Right renal cortex interstitium (tissue), 3 donors: ENCODE results near the gene COPS9. TPM values are rescaled to one million over a fixed set of nuclear protein-coding genes. Genes with fewer than 3 reads are reported as not detected.

Experiments used
- DNase-seq, 3 donors: peaks; one replicate each; pipeline ENCODE4 v3.0.0-alpha.2; 2013; ENCODE audit warnings: low read depth in 3 of 3, low spot score in 2 of 3
- polyA plus RNA-seq, 3 donors: library from polyadenylated mRNA; unstranded; fragments of 120-200 nt; gene quantifications; one replicate each; pipeline ENCODE4 v1.2.1, GENCODE V29; 2013; ENCODE audit not compliant: insufficient read length in 3 of 3

Gene COPS9
- polyA plus RNA-seq, 3 donors: 62.4 to 79.2 (median 78.8) TPM

DNA sequence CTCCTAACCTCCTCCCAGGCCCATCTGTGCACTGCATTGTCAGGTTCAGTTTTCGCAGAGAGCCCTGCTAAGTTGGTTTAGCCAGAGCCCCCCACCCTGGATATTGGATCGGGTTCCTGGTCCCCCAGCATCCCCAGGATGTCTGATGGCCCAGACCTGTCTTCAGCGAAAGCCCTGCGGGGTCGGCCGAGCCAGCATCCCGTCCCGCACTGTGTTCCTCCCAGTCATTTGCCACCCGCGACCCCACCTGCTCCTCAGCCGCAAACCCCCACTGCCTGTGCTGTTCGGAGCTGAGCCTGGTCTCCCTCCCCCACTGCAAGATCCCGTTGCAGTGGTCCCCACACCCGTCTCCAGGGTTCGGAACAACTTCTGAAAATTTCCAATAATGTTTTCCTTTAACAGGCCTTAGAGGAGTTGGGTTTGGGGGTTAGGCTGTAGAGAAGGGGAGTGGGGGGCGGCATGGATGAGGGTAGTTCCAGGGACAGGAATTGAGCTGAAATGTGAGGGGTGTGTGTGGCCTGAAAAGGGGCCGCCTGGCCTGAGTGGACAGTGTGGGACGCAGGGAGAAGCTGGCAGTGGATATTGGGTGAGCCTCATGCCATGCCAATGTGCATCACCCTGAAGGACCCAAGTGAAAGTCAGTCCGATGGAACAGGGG, 1.6 kb upstream of the COPS9 start:
- DNase-seq: no peak

DNA sequence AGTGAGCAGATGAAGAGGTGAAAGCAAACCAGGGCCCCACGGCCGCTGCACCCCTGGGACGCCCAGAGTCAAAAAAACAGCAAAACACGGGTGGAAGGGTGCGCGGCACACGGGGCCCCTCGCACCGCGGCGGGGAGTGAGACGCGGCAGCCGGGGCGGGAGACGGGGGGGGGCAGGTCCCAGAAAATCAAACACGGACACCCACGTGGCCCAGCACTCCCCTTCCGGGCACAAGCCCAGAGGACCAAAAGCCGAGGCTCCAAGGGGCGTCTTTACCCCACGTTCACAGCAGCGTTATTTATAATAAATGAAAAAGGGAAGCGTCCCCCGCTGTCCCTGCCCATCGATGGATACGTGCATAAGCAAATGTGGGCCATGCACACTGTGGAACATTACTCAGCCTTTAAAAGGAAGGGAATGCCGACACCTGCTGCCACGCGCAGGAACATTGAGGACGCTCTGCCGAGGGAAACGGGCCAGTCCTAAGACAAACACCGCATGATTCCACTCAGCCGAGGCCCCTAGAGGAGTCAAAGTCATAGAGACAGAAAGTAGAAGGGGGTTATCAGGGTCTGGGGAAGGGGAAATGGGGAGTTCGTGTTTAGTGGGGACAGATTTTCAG, 677 bp upstream of the COPS9 start:
- DNase-seq: no peak

DNA sequence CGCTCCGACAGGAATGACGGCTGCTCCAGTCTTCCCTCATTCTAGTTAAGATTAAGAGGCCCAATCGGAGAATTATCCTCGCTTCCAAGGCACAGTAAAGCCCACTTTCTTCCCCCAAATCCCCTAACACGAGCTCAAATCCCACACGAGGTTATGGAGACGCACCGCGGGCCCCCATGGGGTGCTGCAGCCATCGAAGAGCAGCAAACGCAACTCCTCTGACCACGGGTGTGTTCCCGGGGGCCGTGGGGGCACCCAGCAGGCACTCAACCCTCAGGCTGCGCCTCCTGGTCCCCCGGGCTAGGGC, 446 bp downstream of the COPS9 start:
- no peak for DNase-seq

DNA sequence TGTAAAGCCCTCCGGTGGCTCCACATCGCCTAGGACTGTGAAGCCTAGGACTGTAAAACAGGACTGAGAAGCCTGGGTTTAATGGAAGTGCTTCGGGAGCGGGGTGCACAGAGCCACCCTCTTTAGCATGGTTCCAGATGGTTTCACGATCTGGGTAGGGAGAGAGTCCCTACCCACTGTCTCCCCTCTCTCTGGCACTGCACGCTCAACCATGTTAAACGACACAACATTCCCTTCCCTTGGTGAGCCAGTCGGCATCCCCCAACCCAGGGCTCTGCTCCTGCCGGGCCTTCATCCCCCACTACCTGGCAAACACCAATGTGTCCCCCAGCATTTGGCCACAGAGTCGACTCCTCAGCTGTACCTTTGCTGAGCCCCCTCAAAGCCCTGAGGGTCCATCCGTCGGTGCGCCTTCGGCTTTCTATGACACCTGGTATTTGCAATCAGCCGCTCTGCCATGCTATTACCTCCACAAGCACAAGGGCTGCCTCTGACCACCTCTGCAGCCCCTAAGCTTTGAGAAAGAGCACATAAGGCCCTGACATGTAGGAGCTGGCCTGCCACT, 1.1 kb downstream of the COPS9 start:
- DNase-seq: no peak

DNA sequence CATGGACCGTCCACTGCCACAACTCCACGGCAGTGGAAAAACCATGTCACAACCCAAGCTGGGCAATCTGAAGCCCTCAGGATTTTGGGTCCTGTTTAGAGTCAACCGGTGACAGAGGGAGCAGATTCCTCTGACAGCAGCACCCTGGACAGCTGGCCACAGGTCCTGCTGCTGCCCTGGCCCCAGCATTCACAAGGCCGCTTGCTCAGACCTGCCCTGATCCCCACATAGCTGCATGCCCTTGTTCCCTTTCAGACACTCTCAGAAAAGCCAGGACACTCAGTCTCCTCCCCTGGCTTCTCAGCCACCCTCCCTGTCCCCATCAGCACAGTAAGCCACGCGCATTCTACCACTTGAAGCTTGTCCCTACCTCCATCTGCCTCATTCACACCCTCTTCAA, 1.6 kb downstream of the COPS9 start:
- no peak for DNase-seq

DNA sequence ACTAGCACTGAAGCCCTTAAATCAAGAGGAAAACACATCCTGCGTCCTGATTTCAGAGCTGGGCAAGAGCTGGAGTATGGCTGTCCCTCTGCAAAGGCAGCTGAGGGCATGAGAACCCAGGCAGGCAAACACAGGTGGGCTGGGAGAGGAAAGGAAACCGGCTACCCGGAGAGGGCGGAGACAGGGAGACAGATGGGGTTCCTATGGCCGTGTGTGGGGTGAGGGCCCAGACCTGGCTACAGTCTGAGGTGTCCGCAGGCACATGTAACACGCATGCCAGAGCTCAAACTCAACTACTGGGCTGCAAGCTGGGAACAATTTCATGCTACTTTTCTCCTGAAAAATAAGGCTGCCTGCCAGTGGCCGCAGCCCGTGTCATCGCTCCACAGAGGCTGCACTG, 2.7 kb downstream of the COPS9 start:
- no peak for DNase-seq

DNA sequence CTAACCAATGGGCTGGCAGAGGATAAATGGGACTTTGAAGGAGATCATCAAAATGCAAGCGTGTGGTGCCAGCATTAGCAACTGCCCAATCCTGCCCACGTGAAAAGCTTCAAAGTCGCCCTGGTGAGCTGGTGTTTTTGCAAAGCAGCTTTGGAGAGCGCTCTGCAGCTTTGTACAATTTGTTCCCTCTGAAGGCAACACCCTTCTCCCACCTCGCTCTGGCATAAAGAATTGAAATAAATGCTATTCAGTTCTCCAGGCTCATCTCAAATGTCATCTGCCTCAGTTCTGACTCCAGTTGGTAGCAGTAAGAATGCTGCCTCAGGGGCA, 3.5 kb downstream of the COPS9 start:
- no peak for DNase-seq

DNA sequence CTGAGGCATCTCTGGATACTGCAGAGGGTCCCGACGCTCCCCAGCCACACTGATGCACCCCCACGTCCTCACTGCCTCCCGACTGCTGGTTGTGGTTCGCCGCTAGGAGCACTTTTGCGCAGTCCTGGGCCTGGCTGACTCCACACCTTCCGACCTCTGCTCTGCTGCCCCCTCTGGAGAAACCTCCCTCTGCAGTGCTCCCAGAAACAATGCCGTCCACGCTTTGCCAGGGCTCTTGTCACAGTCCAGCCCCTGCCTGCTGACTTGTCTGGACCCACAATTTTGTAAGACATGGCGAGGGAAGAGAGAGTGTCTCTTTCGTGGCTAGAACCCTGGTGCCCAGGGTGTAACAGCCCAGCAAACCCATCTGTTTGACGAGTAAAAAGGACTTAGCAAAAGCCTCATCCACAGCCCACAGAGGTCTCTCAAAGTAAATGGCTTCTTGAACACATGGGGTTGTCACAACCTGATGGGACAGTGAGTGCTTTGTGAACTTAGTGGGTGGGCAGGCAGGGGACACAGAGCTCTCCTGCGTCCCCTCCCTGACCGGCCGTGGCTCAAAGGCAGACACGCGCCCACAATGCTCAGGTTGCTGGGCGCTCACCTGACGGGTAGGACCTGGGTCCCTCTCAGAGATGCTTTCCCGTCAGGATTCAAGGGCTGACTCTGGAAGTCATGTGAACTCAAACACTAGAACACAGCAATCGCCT, 4.0 kb downstream of the COPS9 start:
- no peak for DNase-seq

DNA sequence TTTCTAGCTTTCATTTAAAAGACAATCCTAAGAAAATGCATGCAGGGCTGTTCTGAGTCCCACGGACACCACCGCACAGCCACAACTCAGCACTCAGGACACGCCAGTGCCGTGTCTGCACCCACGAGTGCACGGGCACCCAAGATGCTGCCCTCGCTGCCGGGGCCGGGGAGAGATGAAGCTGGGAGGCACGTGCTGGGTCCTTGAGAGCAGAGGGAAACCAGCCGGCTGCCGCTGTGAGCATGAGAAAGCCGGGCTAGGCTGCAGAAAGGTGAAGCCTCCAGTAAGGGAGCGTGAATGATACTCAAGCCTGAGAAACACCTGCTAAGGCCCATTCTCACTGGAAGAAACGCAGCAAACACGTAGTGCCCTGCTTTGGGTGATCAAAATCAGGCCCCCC, 4.8 kb downstream of the COPS9 start:
- DNase-seq: no peak

DNA sequence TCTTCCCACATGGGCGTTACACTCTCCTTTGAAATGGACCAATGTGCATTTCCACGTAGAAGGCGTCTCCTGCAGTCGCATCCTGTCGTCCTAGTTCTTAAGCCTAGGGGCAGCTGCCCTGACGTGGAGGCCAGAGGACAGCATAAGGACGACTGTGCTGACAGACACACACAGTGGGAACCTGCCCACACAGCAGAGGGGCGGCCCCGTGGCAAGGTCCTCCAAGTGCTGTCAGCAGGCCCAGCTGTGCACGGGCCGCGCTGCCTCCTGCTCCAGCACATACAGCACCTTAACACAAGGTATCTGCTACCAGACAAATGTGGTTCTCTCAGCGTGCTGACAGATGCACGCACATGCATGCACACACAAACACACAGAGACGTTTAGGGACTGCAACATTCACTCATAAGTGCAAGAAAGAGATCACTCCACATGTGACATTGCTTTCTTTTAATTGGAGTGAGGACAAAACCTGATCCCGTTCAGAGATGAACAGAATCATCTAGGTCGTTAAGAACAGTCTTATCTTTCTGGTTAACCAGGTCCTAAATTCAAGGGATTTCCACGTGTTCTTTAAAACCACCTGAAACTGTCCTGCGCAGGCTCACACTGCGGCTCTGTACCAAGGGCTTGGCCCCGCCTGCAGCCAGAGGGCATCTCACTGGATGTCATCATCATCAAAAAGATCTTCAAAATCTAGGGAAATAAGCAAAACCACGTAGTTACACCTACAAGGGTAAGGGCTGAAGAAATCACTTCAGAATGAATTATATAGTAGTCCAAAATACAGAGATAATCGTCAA, 5.5 kb downstream of the COPS9 start:
- no peak for DNase-seq

DNA sequence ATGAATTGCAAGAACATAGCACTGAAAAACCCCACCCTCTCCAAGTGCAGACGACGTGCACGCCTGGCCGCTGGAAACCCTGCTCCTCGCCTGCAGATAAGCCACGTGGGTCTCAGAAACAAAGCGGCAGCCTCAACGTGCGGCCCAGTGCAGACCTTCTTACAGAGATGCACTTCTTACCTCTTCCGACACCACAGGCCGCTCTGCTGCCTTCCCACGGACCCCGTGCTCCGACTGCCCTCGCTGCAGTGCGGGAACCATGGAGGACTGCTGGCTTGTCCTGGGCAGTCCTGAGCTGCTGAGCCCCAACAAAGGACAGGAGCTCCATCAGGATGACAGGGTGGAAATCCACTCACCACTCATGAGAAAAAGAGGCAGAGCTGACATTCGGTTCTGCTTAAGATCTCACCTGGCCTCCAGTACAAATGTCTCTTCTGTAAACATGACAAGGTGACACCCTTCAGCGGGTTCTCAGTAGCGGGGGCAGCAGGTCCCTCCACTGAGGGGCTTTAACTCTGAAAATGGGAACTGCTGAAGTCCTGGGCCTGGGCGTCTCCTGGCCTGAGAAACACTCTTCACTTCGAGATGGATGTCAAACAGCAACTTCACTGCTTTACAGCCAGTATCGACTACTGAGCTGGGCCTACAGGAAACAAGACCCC, 6.2 kb downstream of the COPS9 start:
- DNase-seq: no peak

DNA sequence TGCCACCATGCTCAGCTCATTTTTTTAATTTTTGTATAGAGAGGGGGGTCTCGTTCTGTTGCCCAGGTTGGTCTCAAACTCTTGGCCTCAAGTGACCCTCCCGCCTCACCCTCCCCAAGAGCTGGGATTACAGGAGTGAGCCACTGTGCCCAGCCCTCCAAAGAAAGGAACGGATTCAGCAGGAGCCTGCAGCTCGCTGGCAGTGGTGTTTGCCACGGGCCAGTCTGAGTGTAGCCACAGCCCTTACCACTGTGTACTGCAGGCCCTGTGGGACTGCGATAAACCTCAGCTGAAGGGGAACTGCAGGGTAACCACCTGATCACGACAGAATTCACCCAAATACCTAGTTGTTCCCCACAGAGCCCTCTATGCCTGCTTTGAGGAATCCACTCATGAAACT, 6.8 kb downstream of the COPS9 start:
- DNase-seq: no peak

DNA sequence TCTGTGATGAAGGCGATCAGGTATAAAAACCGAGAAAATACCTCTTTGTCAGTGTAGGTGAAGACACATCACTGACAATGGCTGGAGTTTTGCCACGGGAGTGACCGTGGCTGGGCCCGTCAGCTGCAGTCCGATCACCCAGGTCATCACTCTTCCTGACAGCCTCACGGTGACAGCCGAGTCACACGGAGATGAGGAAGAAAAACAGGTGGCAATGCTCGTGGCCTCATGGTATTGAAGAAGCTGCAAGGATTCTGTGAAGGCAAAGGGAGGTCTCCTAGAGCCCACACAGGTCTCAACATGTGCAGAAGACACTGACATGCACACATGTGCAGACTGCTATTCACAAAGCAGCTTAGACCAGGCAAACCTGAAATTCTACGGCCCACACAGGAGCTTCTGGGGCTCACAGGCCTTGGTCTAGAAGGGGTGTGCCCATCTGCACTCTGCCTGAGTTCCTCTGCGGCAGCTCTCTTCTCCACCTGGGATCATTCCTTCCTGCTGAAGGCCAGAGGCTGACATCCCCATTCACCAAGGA, 7.4 kb downstream of the COPS9 start:
- DNase-seq: no peak

DNA sequence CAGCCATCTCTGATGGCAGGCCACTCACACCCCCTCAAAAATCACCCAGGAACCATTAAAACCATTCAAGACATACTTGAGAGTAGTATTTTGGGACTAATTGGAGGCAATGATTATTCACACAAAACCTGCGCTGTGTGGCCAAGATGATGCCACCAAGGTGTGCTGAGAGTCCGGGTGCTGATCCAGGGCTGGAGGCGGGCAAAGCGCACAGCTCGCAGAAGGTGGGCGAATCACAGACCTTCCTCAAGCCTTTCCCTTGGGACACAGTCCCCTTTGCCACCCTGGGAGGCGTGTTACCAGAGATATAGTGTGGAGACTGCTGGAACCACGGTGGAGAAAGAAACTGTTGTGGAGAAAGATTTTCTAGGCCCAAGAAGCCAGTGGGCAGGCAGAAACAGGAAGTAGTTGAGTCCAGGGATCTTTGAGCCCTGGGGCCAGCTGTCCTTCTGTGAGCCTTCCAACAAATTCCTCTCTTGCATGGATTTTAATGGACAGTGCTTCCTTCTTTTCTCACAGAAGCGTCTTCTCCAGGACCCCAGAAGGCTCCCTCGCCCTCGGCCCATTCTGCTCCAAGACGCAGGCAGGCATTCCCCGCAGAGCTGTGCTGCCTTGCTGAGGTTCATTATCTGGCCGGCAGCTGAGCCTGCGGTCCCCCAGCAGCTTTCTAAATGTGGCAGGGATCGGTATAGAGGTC, 8.0 kb downstream of the COPS9 start:
- no peak for DNase-seq

DNA sequence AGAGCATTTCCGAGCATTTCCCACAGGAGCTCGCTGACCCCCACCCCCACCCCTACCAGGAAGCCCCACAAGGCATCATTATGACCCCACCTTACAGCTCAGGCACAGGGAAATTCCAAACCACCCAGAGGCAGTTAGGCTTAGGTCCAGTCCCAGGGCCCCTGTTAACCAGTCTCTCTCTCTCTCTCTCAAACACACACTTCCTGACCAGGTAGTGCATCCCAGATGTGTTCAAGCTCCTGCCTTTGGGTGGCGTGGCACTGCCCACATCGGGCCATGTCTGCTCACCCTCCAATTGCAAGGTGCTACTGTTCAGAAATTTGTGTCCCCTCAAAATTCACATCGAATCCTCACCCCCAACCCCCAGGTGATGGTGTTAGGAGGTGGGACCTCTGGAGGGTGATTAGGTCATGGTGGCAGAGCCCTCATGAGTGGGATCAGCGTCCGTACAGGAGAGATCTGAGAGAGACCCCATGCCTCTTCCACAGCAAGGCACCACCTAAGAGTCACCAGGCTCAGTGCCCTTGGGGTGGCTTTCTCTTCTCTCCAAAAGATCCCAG, 8.8 kb downstream of the COPS9 start:
- no peak for DNase-seq

DNA sequence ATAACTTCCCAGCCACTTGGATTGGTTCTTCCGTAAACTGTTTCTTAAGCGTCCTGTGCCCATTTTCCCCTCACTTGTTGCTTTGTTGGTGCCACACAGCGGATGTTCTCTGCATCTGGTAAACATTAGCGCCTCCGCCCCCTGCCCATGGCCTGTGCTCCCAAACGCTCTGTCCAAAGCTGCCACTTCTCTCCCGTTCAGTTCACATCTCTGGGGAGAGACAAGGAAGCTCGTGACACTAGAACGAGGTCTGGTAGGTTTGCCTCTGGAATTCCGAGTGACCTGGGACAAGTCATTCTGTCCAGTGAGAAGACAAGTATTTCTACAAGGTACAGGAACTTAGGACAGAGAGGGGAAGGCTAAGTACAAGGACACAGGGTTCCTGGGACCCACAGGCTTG, 9.4 kb downstream of the COPS9 start:
- DNase-seq: no peak

DNA sequence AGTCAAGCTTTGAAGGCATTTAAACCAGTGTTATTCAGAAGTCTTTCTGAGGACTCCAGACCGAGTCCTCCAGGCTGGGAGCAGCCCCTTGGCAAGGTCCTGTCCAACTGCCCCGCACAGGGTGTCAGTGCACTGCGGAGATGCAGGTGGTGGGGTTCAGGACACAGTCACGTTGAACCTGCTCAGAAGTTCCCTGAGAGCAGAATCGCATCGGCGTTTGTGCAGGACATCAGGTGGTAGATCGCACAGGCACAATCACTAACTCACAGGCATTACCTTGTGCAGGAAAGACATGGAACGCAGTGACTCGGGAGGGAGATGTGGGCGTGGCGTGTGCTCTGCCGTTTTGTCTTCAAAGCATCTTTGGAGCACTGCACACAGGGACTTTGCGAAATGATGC, 10.4 kb downstream of the COPS9 start:
- no peak for DNase-seq

DNA sequence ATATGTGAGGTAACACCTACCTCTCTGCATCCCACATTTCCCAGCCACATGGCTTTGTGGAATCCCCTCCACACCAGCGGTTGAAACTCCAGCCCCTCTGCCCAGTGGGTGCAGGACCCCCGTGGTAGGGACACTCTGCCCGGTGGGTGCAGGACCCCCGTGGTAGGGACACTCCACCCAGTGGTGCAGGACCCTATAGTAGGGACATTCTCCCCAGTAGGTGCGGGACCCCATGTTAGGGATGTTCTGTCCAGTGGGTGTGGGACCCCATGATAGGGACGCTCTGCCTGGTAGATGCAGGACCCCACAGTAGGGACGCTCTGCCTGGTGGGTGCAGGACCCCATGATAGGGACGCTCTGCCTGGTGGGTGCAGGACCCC, 11.5 kb downstream of the COPS9 start:
- DNase-seq: no peak

DNA sequence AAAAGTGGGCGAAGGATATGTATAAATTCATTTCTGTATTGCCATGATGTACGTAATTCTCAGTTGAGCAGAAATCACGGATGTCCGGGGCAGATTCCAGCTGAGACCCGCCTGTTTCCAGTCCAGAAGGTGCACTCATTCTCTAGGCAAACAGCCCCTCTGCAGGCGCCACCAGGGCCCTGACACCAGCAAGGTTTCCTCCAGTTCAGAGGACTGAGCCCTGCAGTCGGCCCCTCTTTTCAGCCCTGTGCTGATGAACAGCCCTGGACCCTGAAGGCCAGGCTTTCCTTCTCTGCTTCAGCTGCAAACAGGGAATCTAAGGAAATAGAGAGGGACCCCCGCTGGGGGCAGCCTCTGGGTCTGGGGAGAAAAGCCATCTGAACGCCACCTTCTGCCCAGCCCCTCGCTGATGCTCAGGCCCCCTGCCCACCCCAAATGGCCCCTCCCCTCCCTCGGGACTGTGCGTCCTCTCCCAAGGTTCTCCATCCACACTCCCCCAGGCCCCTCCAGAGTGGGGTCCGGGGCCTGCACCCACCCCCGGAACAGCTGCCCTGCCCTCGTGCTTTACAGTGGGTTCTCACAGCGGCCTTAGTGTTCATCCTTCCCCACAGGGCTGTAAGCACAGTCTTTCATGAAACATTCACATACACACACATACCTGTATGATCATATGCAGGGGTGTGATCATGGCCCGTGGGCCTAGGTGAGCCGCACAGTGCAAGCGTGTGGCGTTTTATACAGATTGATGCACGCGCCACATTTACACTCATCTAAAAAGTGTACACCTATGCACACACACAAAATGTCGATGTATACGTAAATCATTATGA, 12.1 kb downstream of the COPS9 start:
- no peak for DNase-seq
